ENCODE measurements around the gene CYB561A3.

CYB561A3 gene

DNA sequence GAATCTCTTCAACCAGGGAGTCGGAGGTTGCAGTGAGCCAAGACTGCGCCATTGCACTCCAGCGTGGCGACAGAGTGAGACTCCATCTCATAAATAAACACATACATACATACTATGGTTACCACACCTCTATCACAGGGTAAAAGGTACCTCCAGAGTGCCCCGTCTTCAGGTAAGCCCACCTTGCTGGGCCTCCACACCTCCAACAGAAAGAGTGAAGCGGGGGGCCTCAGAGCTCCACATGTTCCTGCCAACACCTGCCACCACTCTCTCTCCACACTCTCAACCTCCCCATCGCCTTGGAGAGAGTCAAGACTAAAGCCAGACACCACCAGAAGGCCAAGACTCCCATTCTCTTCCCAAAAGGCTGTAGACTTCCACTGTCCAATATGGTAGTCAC is 56.3 kb downstream of the CYB561A3 start:
- no peak overlapping the region for H3K4me3 ChIP-seq (ENCODE audit: low read depth, low read length)
- TF ChIP-seq, protein P1, sequence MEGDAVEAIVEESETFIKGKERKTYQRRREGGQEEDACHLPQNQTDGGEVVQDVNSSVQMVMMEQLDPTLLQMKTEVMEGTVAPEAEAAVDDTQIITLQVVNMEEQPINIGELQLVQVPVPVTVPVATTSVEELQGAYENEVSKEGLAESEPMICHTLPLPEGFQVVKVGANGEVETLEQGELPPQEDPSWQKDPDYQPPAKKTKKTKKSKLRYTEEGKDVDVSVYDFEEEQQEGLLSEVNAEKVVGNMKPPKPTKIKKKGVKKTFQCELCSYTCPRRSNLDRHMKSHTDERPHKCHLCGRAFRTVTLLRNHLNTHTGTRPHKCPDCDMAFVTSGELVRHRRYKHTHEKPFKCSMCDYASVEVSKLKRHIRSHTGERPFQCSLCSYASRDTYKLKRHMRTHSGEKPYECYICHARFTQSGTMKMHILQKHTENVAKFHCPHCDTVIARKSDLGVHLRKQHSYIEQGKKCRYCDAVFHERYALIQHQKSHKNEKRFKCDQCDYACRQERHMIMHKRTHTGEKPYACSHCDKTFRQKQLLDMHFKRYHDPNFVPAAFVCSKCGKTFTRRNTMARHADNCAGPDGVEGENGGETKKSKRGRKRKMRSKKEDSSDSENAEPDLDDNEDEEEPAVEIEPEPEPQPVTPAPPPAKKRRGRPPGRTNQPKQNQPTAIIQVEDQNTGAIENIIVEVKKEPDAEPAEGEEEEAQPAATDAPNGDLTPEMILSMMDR (IDR thresholded peaks at IDR 0.05; ENCODE audit: borderline replicate concordance, insufficient read depth, low read depth, low read length), result no peak

DNA sequence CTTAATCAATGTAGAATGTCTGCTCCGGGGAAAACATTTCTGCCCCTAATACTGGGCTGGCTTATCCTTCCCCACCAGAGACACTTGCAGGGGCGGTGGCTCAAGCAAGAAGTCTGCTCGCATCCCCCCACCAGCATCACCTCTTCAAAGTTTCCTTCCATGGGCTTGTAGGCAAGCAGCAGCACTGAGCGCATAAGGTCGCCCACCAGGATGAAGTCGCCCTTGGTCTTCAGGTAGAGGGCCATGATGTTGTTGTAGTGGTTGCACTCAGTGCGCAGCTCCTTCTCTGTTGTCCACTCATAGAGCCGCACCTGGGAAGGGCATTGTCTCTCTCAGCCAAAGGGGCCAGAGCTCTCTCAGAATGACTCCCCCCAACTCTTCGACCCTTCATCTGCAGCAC is 58.0 kb downstream of the CYB561A3 start:
- TF ChIP-seq, protein P1 (IDR thresholded peaks at IDR 0.05; ENCODE audit: borderline replicate concordance, insufficient read depth, low read depth, low read length), result no peak
- no peak overlapping the region for H3K4me3 ChIP-seq (ENCODE audit: low read depth, low read length)

DNA sequence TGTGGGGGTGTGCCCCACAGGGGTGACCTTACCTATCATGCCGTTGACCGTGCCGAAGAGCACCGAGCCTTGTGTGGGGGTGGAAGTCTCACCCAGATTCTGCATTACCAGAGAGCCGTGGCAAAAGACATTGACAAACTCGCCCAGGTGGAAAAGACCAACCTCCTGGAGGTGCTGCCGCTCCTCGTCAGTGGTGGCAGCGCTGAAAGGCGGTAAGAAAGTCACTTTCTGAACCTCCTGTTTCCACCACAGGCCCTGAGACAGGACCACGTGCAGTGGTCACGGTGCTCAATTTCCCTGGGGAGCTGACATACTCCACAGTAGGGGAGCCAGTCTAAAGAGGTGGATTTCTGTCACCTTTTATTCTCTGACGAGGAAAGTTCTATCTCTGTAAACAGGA is 59.1 kb downstream of the CYB561A3 start:
- TF ChIP-seq, protein P1 (IDR thresholded peaks at IDR 0.05; ENCODE audit: borderline replicate concordance, insufficient read depth, low read depth, low read length), result no peak

More for the DNA sequence above, 59.1 kb downstream of the CYB561A3 start:
- H3K4me3 ChIP-seq (ENCODE audit: low read depth, low read length), result no peak overlapping the region
